Measurements from ENCODE around the gene FGF2. TPM values are rescaled to one million over a fixed set of nuclear protein-coding genes. Genes with fewer than 3 reads are reported as not detected.

FGF2 gene
- total and polyA plus RNA-seq, 8 donors = 0.29 to 47.3 (median 6.4) TPM

DNA sequence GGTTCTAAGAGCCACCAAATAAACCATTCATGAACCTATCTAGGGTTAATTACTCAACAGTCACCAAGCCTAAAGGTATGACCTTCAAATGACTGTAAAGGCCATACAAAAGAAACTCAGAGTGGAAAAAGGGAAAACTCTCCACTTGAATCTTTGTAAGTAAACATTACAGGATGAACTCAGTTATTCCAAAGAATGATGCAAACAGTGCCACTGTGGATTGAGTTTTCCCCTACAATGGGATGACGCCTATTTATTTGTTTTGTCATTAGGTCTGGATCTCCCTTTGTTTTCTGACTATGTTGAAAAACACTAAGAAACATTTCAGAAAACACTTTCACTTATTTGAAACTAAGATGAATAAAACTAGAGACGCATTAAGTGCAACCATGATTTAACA lies 83.1 kb downstream of the FGF2 start:
- H3K27me3 ChIP-seq = no peaks in the 10 kb centered on the region
- no peaks in the 10 kb centered on the region for H3K9me3 ChIP-seq
- 64 to 92% (median 77%) methylated on average over 2 of the region's 2 CpGs for WGBS, 5 donors
- H3K4me3 ChIP-seq = no peak overlapping the region
- no peak for DNase-seq
- peaks cover 0 to 7% (median 2%) of the 10 kb centered on the region in 4 donors for H3K36me3 ChIP-seq
- no peak overlapping the region for H3K27ac ChIP-seq
- TF ChIP-seq POLR2A (IDR thresholded peaks at IDR 0.05) (no peak), POLR2AphosphoS5 (IDR thresholded peaks at IDR 0.05) (no peak)
- TF ChIP-seq, protein P1, sequence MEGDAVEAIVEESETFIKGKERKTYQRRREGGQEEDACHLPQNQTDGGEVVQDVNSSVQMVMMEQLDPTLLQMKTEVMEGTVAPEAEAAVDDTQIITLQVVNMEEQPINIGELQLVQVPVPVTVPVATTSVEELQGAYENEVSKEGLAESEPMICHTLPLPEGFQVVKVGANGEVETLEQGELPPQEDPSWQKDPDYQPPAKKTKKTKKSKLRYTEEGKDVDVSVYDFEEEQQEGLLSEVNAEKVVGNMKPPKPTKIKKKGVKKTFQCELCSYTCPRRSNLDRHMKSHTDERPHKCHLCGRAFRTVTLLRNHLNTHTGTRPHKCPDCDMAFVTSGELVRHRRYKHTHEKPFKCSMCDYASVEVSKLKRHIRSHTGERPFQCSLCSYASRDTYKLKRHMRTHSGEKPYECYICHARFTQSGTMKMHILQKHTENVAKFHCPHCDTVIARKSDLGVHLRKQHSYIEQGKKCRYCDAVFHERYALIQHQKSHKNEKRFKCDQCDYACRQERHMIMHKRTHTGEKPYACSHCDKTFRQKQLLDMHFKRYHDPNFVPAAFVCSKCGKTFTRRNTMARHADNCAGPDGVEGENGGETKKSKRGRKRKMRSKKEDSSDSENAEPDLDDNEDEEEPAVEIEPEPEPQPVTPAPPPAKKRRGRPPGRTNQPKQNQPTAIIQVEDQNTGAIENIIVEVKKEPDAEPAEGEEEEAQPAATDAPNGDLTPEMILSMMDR (IDR thresholded peaks at IDR 0.05) = no peak
- intact Hi-C loops (cut with DNase I; ENCODE audit: low total_unique reads) = loop anchor here (10.0 kb wide), 1 partner anchor 155 kb away; no protein-coding TSS in a partner anchor
- no peaks in the 10 kb centered on the region for H3K4me1 ChIP-seq

DNA sequence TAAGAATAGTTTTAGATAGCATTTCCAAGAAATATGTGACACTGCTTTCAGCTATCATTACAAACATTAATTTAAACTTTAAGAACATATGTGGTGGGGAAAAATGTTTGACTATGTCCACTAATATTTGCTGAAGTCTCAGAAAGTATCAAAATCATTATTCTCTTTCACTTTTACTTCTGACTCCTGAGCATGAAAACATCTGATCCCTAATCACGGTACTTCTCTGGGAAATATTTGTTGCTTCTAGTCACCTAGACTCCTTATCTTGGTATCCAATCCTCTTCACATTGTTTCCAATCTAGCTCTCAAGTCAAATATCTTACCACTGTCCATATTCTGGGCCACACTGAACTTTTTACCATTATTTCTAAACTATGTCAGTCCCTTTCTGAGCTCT lies 85.0 kb downstream of the FGF2 start:
- Histone ChIP-seq H3K27ac (no peak overlapping the region), H3K27me3 (no peaks in the 10 kb centered on the region), H3K36me3 (peaks cover 0 to 7% (median 2%) of the 10 kb centered on the region in 4 donors), H3K4me1 (no peaks in the 10 kb centered on the region), H3K4me3 (no peak overlapping the region), H3K9me3 (no peaks in the 10 kb centered on the region)
- no peak for DNase-seq
- no peak for TF ChIP-seq POLR2AphosphoS5 (IDR thresholded peaks at IDR 0.05)
- no peak for TF ChIP-seq EP300 (IDR thresholded peaks at IDR 0.05)
- no peak for TF ChIP-seq POLR2A (IDR thresholded peaks at IDR 0.05)
- WGBS, 5 donors = 62 to 71% (median 65%) methylated on average over 1 of the region's 1 CpG
- intact Hi-C loops (cut with DNase I; ENCODE audit: low total_unique reads) = loop anchor here (10.0 kb wide), 1 partner anchor 157 kb away; no protein-coding TSS in a partner anchor

DNA sequence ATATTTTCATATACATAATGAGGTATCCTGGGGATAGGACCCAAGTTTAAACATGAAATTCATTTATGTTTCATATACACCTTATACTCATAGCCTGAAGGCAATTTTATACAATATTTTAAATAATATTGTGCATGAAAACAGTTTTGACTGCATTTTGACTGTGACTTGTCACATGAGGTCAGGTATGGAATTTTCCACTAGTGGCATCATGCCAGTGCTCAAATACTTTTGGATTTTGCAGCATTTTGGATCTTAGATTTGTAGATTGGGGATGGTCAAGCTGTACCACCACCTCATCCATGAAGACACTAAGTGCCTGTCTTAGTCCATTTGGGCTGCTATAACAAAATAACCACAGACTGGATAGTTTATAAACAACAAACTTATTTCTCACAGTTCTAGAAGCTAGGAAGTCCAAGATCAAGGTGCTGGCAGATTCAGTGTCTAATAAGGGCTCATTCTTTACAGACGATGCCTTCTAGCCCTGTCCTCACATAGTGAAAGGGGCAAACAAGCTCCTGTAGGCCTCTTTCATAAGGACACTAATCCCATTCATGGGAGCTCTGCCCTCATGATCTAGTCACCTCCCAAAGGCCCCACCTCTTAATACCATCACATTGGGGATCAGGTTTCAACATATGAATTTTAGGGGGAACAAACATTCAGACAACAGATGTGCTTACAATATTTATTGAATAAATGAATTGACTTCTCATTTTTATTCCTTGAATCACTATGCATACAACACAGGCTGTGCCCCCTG lies 86.4 kb downstream of the FGF2 start:
- Histone ChIP-seq H3K4me3 (no peak overlapping the region), H3K27ac (no peak overlapping the region), H3K27me3 (no peaks in the 10 kb centered on the region), H3K4me1 (no peaks in the 10 kb centered on the region), H3K9me3 (no peaks in the 10 kb centered on the region), H3K36me3 (peaks cover 0 to 7% (median 2%) of the 10 kb centered on the region in 4 donors)
- no peak for TF ChIP-seq POLR2A (IDR thresholded peaks at IDR 0.05)
- TF ChIP-seq, protein P1 (IDR thresholded peaks at IDR 0.05) = no peak
- no peak for TF ChIP-seq EP300 (IDR thresholded peaks at IDR 0.05)
- TF ChIP-seq POLR2AphosphoS5 (IDR thresholded peaks at IDR 0.05) = no peak
- DNase-seq = no peak
- intact Hi-C loops (cut with DNase I; ENCODE audit: low total_unique reads) = loop anchor here (10.0 kb wide), 1 partner anchor 158 kb away; no protein-coding TSS in a partner anchor
- WGBS, 5 donors = 82 to 95% (median 88%) methylated on average over 1 of the region's 1 CpG

DNA sequence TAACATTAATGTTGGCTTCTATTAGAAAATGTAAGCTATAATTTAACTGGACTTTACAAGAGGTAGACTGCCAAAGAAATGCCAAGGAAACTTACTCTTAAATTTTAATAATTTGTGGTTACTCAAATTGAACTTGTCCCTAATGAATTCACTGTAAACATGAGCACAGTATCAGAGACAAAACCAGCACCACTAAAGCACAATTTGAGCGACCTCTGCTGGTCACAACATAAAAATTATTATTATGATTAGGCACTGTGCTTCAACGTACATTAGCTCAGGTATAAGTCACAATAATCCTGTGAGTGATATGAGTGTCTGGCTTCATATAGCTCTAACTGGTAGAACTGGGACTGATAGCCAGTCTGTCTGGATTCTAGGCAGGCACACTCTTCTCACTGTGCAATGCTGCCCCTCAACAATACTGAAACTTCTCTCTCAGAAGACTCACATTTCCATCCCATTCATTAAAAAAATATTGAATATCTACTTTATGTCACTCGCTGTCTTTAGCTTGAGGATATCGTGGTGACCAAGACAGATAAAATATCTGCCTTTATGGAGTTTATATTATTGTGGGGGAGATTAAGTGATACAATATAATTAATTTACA lies 87.8 kb downstream of the FGF2 start:
- no peak overlapping the region for H3K4me3 ChIP-seq
- TF ChIP-seq EP300 (IDR thresholded peaks at IDR 0.05) = no peak
- TF ChIP-seq, protein P1 (IDR thresholded peaks at IDR 0.05) = peak in 1 of 7 experiments; percentile 41
- H3K9me3 ChIP-seq = no peaks in the 10 kb centered on the region
- intact Hi-C loops (cut with DNase I; ENCODE audit: low total_unique reads) = loop anchor here (10.0 kb wide), 1 partner anchor 160 kb away; no protein-coding TSS in a partner anchor
- H3K36me3 ChIP-seq = peaks cover 0 to 7% (median 2%) of the 10 kb centered on the region in 4 donors
- no peak overlapping the region for H3K27ac ChIP-seq
- H3K4me1 ChIP-seq = no peaks in the 10 kb centered on the region
- DNase-seq = peak in 1 of 2 donors; percentile 77
- WGBS, 5 donors = 38 to 48% (median 44%) methylated on average over 4 of the region's 4 CpGs
- no peaks in the 10 kb centered on the region for H3K27me3 ChIP-seq
